ENCODE measurements around the gene MCTP1. TPM values are rescaled to one million over a fixed set of nuclear protein-coding genes. Genes with fewer than 3 reads are reported as not detected.
"Not testable (repeated sequence)": the region's sequence is repeated elsewhere in the genome, so short reads cannot be mapped to it uniquely, and the experiment has no call there.

MCTP1 gene
- polyA plus RNA-seq, 1 donor: 7.7 TPM

DNA sequence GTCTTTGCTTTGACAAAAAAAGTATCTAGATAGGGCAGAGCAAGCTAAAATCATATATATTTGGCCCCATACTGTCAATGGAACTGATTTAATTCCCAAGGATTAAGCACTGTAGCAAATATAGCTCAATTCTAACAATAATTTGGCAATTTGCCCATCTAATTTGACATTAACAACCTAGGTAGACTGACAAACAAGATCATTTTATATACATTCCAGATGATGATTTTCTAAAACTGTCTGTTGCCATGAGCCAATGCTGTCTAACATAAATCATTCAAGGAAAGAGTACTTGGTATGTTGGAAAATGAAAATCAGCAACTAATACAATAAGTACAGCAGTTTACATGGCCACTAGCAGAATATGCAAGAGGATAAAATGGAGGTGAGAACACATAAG, 32.1 kb downstream of the MCTP1 start:
- DNase-seq: no peak

DNA sequence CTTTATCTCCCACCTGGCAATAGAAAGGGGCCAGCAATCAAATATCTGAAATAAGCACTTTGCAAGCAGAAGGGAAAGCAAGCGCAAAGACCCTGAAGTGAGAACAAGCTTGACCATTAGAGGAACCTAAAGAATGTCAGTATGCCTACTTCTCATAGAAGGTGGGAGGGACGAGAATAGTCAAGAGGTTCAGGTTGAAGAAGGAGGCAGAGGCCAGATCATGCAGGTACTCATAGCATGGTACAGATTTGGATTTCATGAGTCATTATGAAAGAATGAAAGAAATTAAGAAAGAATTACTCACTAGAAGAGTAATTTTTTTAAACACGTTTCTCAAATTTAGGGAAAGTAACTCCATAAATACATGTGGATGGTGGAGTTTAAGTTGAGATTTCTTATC, 33.7 kb downstream of the MCTP1 start:
- no peak for DNase-seq

DNA sequence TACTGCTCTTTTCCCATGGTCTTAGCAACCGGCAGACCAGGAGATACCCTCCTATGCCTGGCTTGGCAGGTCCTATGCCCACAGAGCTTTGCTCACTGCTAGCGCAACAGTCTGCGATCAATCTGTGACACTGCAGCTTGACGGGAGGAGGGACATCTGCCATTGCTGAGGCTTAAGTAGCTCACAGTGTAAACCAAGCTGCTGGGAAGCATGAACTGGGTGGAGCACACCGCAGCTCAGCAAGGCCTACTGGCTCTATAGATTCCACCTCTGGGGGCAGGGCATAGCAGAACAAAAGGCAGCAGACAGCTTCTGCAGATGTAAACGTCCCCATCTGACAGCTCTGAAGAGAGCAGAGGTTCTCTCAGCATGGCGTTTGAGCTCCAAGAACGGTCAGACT, 40.4 kb downstream of the MCTP1 start:
- no peak for DNase-seq

DNA sequence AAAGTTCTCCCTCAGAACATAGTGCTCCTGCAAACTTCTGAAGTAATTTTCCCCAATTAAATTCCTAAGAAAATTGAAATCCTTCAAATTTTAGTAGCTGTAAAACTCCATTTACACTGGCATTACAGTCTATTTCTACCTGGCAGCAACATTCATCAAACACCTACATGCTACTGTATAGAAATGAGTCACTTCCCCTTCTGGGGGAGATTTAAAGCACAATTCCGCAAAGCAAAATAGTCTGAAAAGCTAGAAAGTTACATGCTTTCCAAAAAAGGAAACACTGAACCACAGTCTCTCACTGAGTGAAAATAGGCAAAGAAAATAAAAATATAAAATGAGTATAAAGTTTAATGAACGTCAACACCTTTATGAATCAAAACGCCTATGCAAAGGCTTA, 43.3 kb downstream of the MCTP1 start:
- no peak for DNase-seq

DNA sequence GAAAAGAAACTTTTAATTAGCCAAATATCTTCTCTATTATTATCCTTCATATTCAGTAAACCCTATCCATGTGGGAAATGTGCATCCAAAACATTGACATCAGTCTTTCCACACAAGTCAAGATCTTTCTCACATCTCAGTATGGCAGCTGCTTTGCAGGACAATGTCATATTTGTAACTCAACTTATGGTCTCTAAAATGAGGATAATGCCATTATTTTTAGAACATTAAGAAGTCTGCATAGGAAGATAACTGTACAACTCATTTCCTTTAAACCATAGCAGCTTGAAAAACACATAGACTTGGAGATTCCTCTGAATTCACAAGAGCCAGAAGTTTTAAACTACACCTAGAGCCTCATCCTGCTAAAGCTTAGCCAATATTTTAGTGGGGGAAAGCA, 43.7 kb downstream of the MCTP1 start:
- DNase-seq: no peak

DNA sequence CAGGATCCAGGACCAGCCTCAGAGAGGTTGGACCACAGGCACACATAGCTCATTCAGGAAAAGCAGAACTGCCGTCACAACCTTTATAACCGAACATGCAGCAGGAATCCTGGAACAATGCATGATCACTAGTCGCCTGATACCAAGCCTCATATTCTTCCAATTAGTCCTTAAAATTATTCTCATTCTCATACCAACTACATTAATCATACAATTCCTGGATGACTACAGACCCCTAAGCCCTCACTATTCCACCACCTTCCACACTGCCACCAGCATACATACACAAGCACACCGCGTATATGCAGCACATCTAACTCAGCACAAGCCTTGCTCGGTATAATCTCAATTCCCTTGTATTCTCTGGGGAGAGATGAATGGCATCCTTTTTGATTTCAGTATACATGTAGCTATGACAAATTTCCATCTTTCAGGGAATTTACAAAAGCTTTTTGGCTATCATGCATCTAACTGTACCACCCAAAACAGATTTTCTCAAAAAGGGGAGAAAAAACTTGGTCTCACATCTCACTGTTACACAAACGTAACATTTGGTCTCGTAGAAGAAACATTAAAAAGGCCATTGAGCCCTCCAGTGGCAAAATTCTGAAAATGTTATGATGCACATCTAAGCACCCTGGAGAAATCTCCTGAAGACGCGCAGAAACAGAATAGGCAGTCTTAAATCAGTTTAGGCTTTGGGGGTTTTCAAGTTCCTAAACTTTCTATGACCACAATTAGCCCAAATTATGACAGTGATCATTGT, 46.2 kb downstream of the MCTP1 start:
- peak; percentile 32 for DNase-seq

DNA sequence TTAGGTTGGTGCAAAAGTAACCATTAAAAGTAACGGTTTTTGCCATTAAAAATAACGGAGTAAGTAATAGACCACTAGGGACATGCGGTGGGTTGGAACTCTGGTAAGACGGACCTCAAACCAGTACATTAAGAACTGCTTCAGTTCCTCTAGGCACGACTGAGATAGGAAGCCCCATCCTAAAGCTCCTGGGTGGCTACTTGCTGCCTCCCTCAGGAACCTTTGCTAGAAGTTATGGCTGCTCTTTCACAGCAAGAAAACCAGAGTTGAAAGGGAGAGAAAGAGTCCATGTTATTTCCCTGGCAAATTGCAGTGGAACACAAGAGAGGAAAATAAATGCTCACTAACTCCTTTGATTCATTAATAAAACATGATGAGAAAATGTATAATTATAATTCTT, 47.6 kb downstream of the MCTP1 start:
- no peak for DNase-seq

DNA sequence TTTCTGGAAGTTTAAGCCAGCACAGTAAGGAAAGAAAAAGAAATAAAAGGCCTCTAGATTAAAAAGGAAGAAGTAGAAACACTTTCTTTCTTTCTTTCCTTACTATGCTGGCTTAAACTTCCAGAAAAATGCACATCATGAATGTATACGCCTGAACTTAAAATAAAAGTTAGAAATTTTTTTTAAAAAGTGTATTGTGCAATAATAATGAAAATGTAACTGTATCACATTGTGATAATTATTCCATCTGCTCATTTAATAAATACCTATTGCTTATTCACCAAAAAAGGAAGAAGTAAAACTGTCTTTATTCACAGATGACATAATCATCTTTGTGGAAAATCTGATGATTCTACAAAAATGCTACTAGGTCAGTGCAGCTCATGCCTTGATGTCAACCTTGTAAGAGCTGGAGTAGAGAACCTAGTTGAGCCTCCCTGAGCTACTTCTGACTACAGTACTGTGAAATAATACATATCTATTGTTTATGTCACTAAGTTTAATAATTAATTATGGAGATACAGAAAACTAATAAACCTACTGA, 49.4 kb downstream of the MCTP1 start:
- DNase-seq: no peak

DNA sequence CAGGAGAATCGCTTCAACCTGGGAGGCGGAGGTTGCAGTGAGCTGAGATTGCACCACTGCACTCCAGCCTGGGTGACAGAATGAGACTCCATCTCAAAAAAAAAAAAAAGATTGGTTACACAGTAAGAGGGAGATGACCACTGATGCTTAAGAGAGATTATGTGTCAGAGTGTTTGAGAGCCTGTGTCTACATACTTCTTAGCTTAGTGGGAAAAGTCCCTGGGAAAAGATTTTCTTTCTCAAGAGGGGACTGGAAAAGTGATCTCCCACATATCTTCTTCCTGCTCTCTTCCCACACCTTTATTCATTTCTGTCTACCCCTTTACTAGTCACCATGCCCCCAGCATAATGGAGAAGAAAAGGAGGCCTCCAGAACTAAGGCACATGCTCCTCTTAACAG, 55.2 kb downstream of the MCTP1 start:
- DNase-seq: no peak

DNA sequence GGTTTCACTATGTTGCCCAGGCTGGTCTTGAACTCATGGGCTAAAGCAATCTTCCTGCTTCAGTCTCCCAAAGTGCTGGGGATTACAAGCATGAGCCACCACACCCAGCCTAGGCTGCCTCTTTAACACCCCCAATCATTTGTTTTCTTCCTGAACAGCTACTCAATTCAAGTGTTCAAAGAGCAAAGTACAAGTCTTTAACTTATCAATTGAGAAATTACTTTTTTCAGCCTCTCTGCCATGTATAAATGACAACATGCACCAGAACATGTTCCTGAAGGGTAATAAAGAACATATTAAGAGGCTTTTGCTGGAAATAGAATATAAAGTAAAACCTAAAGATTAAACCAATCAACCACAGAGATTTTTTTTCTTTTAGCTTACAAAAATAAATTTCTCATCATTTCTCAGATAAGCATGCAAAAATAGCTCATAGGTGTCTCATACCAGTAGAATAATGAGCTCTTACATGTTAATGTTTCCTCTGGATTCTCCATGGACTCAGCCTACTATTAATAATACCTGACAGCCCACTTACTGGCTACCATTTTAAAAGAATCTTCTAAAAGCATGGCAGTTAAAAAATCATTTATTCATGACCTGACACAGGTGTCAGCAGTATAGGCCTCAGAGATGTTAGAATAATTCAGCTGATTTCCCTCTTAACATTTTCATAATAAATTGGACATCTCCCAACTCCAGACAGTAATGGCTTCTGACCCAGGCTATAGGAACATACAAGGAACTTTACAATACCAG, 60.0 kb downstream of the MCTP1 start:
- no peak for DNase-seq

DNA sequence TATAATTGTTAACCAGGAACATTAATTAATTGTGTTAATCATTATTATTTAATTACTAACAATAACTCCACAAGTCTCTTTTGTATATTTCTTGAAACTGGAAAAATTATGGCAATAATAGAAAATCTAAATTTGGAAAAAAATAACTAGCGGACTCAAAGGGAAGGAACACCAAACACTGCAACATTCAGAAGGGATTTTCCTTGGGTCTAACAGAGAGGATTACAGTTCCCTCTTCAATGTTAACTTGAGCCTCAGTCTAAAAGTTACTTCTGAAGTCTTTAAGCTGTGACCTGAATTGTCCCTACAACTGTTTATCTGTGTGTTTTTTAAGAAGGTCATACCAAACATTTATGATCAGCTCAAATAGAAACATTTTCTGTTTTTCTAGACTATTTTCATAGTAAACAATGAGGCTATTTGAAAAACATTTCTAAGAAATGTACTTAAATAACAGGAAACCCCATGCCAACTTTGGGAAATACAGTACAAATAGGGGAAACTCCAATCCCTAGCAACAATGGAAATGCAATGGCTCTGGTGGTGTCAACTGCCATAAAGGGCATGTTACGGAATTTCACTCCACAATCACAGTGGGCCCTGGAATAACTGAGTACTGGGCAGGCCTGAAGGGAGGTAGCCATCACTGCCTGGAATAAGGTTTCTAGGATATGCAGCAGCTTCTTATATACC, 61.2 kb downstream of the MCTP1 start:
- no peak for DNase-seq

DNA sequence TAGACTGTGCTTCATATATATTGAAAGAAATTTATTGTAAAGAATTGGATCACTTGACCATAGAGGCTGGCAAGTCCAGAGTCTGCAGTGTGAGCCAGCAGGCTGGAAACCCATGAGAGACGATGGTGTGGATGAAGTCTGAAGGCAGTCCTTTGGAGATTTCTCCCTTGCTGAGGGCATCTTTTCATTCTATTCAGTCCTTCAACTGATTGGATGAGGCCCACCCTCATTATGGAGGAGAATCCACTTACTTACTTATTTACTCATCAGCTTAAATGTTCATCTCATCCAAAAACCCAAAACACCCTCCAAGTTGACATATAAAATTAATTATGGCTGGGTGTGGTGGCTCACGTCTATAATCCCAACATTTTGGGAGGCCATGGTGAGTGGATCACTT, 62.1 kb downstream of the MCTP1 start:
- DNase-seq: no peak

DNA sequence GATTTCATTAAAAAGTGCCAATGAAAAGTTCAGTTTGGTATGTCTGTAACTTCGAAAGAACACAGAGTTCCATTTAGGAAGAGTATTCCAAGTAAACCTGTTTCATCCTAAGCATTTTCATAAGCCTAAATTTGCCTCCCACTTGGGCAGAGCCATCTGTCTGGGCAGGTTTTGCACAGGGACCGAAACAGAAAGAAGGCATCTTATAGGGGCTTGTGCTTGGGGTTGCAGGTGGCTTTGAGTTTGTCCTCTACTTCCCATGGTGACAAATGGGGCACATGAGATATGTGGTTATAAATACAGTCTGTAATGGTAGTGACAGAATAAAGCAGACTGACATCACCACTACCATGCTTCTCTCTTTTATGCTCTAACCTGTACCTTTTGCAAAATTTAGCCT, 63.7 kb downstream of the MCTP1 start:
- DNase-seq: no peak

DNA sequence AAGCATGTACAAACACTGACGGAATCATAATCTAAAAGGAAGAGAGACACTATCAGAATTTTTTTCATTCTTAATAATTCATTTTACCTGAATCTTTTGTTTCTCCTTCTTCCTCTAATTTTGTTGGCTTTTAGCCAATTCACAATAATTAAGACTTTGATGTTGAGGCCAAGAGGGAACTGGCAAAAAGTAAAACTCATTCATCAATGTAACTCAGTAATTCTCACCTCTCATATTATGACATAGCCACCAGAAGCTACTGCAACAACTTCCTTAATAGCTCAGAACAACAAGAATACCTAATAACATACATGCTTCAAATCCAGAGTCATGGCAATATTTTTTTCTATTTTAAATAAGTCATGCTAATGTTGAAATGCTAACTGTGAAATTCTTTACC, 64.5 kb downstream of the MCTP1 start:
- DNase-seq: no peak

DNA sequence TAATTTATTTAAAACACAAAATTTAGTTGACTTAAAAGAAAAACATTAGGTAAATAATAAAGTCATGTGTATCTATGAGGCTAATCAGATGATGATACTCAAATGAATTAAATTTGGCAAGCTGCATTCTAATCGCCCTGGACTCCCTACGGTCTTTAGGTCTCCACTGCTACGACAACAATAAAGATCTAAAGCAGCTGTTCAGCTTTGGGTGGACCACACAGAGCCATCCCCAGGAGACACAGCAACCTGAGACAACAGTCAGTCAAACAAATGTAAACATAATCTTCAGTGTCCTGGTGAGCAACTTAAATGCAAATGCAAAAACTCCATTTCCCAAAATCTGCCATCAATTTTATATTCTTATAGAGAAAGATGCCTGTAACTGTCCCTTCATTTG, 65.5 kb downstream of the MCTP1 start:
- no peak for DNase-seq

DNA sequence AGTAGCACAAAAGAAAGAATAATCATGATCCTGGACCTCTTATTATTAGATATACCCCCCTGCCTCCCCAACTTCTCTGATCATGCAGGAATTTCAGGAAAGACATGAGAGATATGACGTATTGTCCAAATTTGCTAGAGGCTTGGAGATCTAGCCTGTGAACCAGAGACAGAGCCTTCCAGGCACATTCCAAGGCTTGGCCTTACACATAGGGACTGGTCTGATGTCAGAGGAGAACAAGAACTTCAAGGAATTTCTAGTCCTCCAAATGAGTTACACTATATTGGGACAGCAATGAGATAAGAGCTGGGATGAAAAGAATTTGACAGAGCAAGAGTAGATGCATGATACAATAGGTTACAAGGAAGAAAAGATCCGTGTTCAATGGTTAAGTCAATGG, 67.0 kb downstream of the MCTP1 start:
- no peak for DNase-seq

DNA sequence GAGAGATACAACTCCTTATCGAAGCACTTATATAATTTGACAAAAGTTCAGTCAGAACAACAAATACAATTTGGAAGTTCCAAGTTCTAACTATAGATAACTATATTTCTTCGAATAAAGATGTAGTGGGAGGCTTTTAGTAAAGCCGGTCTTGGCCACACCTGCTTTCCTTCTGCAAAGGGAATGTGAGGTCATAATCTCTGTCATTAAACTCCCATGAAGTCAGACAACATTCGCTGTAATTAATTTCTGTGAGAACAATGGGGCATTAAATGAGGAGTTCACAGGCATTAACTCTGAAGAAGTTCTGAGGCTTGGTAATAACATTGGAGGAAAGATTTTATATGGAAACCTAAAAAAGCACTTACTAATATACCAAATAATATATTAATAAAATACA, 67.5 kb downstream of the MCTP1 start:
- no peak for DNase-seq

DNA sequence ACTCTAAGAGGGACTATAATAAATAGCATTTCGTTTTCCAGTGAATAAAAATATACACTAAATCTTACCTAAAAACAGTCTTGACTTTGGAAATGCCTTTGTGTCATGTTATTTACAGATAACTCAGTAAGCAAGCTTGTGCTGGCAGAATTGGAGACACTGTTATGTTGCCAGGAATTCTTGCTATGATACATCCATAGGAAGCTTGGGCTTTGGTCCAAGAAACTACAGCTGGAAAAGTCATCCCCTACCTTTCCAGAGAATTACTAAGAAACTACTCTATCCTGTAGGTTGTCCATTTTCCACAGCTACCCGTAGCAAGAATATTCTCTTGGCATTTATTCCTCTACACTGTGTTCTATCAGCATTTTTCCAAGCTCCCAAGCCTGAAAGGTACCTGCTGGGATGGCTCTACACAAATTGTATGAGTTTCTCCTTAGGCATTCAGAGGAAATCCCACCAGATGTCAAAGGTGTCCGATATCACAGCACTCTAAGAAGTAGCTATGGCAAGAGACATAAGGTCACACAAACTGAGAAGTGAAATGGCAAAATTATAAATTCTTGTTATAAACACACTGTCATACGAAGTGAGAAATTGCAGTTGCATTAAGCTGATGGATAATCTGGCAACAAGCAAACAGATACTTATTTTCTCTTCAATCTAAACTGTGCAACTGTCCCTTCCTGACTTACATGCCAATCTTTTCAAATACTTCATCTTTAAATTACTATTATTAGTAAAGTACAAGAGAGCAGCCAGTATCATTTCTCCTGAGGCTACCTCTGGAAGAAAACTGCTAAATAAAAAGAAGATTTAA, 68.5 kb downstream of the MCTP1 start:
- no peak for DNase-seq

DNA sequence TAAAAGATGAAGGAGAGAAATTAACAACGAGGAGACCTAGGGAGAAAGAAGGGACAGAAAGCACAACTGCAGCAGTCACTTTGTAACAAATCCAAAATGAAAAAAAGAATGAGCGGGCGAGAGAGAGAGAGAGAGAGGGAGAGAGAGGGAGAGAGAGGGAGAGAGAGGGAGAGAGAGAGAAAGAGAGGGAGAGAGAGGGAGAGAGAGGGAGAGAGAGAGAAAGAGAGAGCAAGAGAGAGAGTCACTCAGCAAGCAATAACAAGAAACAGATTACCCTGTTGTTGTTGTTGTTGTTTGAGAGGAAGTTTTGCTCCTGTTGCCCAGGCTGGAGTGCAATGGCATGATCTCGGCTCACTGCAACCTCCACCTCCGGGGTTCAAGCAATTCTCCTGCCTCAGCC, 77.1 kb downstream of the MCTP1 start:
- not testable (repeated sequence) for DNase-seq

DNA sequence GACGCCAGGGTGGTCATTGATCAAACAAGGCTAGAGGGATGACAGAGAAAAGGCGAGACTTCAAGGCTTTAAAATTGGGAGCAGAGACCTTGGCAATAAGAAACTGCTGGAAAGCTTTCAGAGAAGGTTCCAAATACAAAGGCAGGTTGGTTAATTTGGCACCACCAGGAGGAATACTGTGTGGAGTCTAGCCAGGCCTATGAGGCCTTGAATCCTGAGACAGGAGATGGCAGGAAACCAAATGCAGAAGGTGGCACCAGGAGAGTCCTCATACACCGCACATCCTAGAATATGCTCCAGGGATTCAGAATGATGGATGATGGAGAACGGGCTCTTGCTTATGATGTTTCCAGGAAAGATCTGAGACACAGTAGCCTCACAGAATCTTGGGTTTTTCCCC, 90.0 kb downstream of the MCTP1 start:
- DNase-seq: no peak

DNA sequence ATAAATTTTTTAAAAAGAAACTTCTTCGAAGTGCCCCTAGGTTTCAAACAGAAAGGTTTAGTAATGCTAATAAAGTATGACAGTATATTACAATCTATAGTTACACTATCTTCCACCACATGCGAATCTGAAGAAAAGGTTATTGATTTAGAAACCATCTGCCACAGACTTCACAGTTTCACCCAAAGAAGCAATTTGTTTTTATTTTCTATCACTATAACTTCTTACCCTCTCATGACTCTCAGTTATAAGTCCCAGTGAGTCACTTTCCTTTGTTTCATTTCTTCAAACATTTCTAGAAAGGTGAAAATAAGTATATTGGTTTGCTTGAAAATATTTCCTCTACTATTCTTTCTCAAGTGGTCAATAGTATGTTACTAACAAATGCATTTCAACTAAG, 93.6 kb downstream of the MCTP1 start:
- no peak for DNase-seq

DNA sequence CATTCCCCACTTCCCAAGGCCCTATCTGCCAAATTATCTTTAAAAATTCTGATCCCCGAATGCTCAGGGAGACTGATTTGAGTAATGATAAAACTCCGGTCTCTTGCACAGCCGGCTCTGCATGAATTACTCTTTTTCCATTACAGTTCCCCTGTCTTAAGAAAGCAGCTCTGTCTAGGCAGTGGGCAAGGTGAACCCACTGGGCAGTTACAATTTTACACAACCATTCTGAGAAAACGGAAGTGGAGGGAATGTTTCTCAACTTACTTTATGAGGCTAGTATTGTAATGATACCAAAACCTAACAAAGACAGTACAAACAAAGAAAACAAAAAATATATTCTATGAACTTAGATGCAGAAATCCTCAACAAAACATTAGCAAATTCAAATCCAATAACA, 100.0 kb downstream of the MCTP1 start:
- DNase-seq: no peak
